K562 (cell line): ENCODE measurements around the gene KRTAP4-5. TPM values are rescaled to one million over a fixed set of nuclear protein-coding genes. Genes with fewer than 3 reads are reported as not detected.
"Not testable (repeated sequence)": the region's sequence is repeated elsewhere in the genome, so short reads cannot be mapped to it uniquely, and the experiment has no call there.

Source experiments
- ATAC-seq: fragments of 200-7000 bp; cut with Tn5 transposase; 3 replicates; pipeline ENCODE4 v1.9.1; 2020; ENCODE audit warnings: moderate library complexity
- BruUV-seq: library from RNA; stranded (reverse); fragments of 400-500 nt; replicated peaks from 2 replicates; lab custom pipeline; 2021; lab: Mats Ljungman, UMichigan
- CTCF ChIA-PET: fragments of 300-600 bp; formaldehyde crosslinking; extraction: SDS; loops from one replicate; lab custom pipeline; 2021; ENCODE audit warnings: low intra/inter-chr PET ratio; lab: Yijun Ruan, JAX
- POLR2A ChIA-PET: fragments of 300-600, 350-650 bp; sonication (Branson Sonifier 250); formaldehyde crosslinking; extraction: SDS; loops from one replicate; lab custom pipeline; 2021; ENCODE audit warnings: antibody characterized with exemption, inconsistent platforms; lab: Yijun Ruan, JAX
- DNase-seq, 4 experiments: peaks; one replicate each; pipeline versions ENCODE4 v3.0.0 to v3.0.0-alpha.2; 2011 to 2018; ENCODE audit warnings: low spot score in 3 of 4, mixed read lengths in 3 of 4; ENCODE audit errors: extremely low read depth in 1 of 4
- FAIRE-seq: peaks from 2 replicates; lab custom pipeline; 2011; peaks lifted over from hg19 to GRCh38; lab: Jason Lieb, UNC
- H2AFZ ChIP-seq: 2 replicates; pipeline ENCODE4 v1.6.0; 2011; ENCODE audit warnings: low read depth, low read length, control low read depth, inconsistent platforms
- H3K27ac ChIP-seq: fragments of 200-600 bp; 3 replicates; pipeline ENCODE4 v1.8.0; 2011; ENCODE audit warnings: low read depth, mild to moderate bottlenecking, control low read depth, inconsistent platforms, low read length, moderate library complexity, mixed read lengths; ENCODE audit errors: extremely low read depth
- H3K27me3 ChIP-seq, 2 experiments: fragments of 300-600 bp in 1 of 2; 2 replicates in 1 of 2; 3 replicates in 1 of 2; pipeline versions ENCODE4 v1.6.0 to v1.8.0; 2011; ENCODE audit warnings: inconsistent platforms in 2 of 2, low read length in 2 of 2, mild to moderate bottlenecking in 1 of 2, mixed read lengths in 1 of 2, moderate library complexity in 1 of 2; ENCODE audit not compliant: control insufficient read depth in 2 of 2, insufficient read depth in 2 of 2
- H3K36me3 ChIP-seq: fragments of 300-600 bp; 3 replicates; pipeline ENCODE4 v1.8.0; 2011; ENCODE audit warnings: mild to moderate bottlenecking, low read length, inconsistent platforms; ENCODE audit not compliant: control insufficient read depth, insufficient read depth
- H3K4me1 ChIP-seq, 2 experiments: fragments of 200-600 bp in 1 of 2; replicated peaks in 1 of 2; 2 replicates in 1 of 2; 3 replicates in 1 of 2; pipeline versions ENCODE4 v1.5.1 to v1.8.0; 2011; ENCODE audit warnings: inconsistent platforms in 2 of 2, low read length in 2 of 2, mild to moderate bottlenecking in 1 of 2, mixed read lengths in 1 of 2, moderate library complexity in 1 of 2; ENCODE audit not compliant: control insufficient read depth in 2 of 2, insufficient read depth in 2 of 2
- H3K4me2 ChIP-seq: 2 replicates; pipeline ENCODE4 v1.6.1; 2011; ENCODE audit warnings: low read length, control low read depth, inconsistent platforms, mixed read lengths; ENCODE audit not compliant: insufficient read depth
- H3K4me3 ChIP-seq: fragments of 200-600 bp; sonication (generic), shearing (Covaris generic); 2 replicates; pipeline ENCODE4 v1.5.1; 2016; ENCODE audit warnings: control low read depth, inconsistent platforms
- H3K79me2 ChIP-seq: fragments of 200-600 bp; 3 replicates; pipeline ENCODE4 v1.8.0; 2011; ENCODE audit warnings: low read length, inconsistent platforms; ENCODE audit not compliant: control insufficient read depth, insufficient read depth
- H3K9ac ChIP-seq, 2 experiments: 2 replicates each; pipeline versions ENCODE4 v1.6.0 to v1.6.1; 2011; ENCODE audit warnings: low read depth in 2 of 2, low read length in 2 of 2, control low read depth in 1 of 2, inconsistent platforms in 1 of 2, mild to moderate bottlenecking in 1 of 2, mixed read lengths in 1 of 2; ENCODE audit not compliant: insufficient read depth in 1 of 2
- H3K9me1 ChIP-seq: one replicate; pipeline ENCODE4 v1.6.0; 2011; ENCODE audit warnings: inconsistent platforms, mild to moderate bottlenecking, low read length, moderate library complexity; ENCODE audit not compliant: control insufficient read depth, insufficient read depth
- H3K9me3 ChIP-seq: replicated peaks from 2 replicates; pipeline ENCODE4 v1.5.1; 2011; ENCODE audit warnings: low read depth, low read length, inconsistent platforms; ENCODE audit not compliant: control insufficient read depth, insufficient read depth
- H4K20me1 ChIP-seq: replicated peaks from 2 replicates; pipeline ENCODE4 v1.6.1; 2011; ENCODE audit warnings: low read length, inconsistent platforms, mixed read lengths; ENCODE audit not compliant: control insufficient read depth, insufficient read depth
- YY1 ChIP-seq, 3 experiments: IDR thresholded peaks; 2 replicates each; pipeline ENCODE4 v1.6.1; 2011; ENCODE audit warnings: low read length in 2 of 3, mild to moderate bottlenecking in 2 of 3, moderate library complexity in 2 of 3, borderline replicate concordance in 1 of 3, control low read depth in 1 of 3, low read depth in 1 of 3; ENCODE audit not compliant: insufficient read depth in 3 of 3, insufficient replicate concordance in 2 of 3, control insufficient read depth in 1 of 3, insufficient read length in 1 of 3; ENCODE audit errors: extremely low read depth in 1 of 3
- ZNF316 ChIP-seq: fragments of 450-650 bp; IDR thresholded peaks from 2 replicates; pipeline ENCODE4 v1.6.1; 2016
- WGBS: fragments of 100-300 bp; shearing (Covaris generic); methylation state at CpG from one replicate; pipeline ENCODE4 v1.1.6; 2016; ENCODE audit warnings: low coverage, mixed read lengths; ENCODE audit not compliant: insufficient coverage; ENCODE audit errors: missing lambda C conversion rate; 5-methylcytosine and 5-hydroxymethylcytosine counted together
- in situ Hi-C: fragments of 300-500 bp; cut with MboI; formaldehyde crosslinking; loops from 4 replicates; pipeline ENCODE4 v1.15.0; 2018; ENCODE audit warnings: inconsistent platforms, mixed read lengths
- intact Hi-C: fragments of 100-400 bp; cut with micrococcal nuclease; formaldehyde crosslinking; loops from 2 replicates; pipeline ENCODE4 v1.14.2; 2022
- polyA plus RNA-seq, 8 experiments: library from polyadenylated mRNA; depleted of rRNA in 4 of 8; stranded (reverse) in 5 of 8; unstranded in 3 of 8; fragments of >200 nt; fragmentation: Nextera tagmentation in 2 of 8; fragmentation: Illumina TruSeq in 1 of 8; extraction: Ambion mirVana in 2 of 8; extraction: Trizol in 1 of 8; gene quantifications; 2 replicates each; pipeline versions ENCODE4 v1.2.1 to v1.2.3, GENCODE V29; 2011 to 2014; ENCODE audit warnings: inconsistent platforms in 1 of 8, missing spikeins in 1 of 8
- total RNA-seq, 7 experiments: library from RNA; depleted of rRNA in 6 of 7; stranded (reverse); fragments of >200 nt in 6 of 7; fragmentation: Illumina TruSeq in 2 of 7; extraction: Trizol in 2 of 7; gene quantifications; 2 replicates each; pipeline versions ENCODE4 v1.2.1 to v1.2.3, GENCODE V29; 2011 to 2021; ENCODE audit warnings: low replicate concordance in 1 of 7

KRTAP4-5 gene
- total and polyA plus RNA-seq, 9 of the 15 experiments (the other 6 are each of a cell fraction or from before 2014, with no cell fraction given), result not detected

- no peak overlapping the region for H2AFZ ChIP-seq
- intact Hi-C loops, result no loop called here
- DNase-seq (no peak), ATAC-seq (no peak), FAIRE-seq (no peak)
- TF ChIP-seq ZNF316 (peak; percentile 59), YY1 (IDR thresholded peaks at IDR 0.05; ENCODE audit: borderline replicate concordance in 1 of 3, control insufficient read depth in 1 of 3, extremely low read depth in 1 of 3, insufficient read depth in 3 of 3, insufficient read length in 1 of 3, insufficient replicate concordance in 2 of 3, low read depth in 1 of 3, low read length in 2 of 3) (no peak)
- H3K4me3 ChIP-seq, result no peak overlapping the region
- no peaks in the 10 kb centered on the region for H3K79me2 ChIP-seq
- ChIA-PET CTCF (no interaction called here), POLR2A (interaction anchor here (0.6 to 1.1 kb wide), 3 partner anchors 29 to 170 kb away, joined by 3 to 4 read pairs (median 3); partner anchors contain the start of gene KRTAP4-6)
- no peaks in the 10 kb centered on the region for H3K27me3 ChIP-seq
- in situ Hi-C loops, result no loop called here
- WGBS, result 0% methylated on average over 2 of the region's 2 CpGs
- no peaks in the 10 kb centered on the region for H3K36me3 ChIP-seq
- no peak overlapping the region for H3K9ac ChIP-seq
- H4K20me1 ChIP-seq, result no peaks in the 10 kb centered on the region
- H3K4me2 ChIP-seq, result no peak overlapping the region
- no peaks in the 10 kb centered on the region for H3K9me3 ChIP-seq
- no peaks in the 10 kb centered on the region for H3K9me1 ChIP-seq
- BruUV-seq, result no TSS peak
- H3K27ac ChIP-seq, result no peak overlapping the region
- H3K4me1 ChIP-seq, result no peaks in the 10 kb centered on the region
Observed at GRCh38 chr17:41111151-41111885, 38.3 kb downstream of the KRTAP4-5 start.

- H3K4me1 ChIP-seq, H2AFZ ChIP-seq, in situ Hi-C loops, H3K4me2 ChIP-seq, FAIRE-seq, H3K36me3 ChIP-seq, ATAC-seq, CTCF ChIA-PET, H3K79me2 ChIP-seq, intact Hi-C loops, H3K27me3 ChIP-seq, H3K4me3 ChIP-seq, H3K9ac ChIP-seq, H3K9me3 ChIP-seq, BruUV-seq, H3K27ac ChIP-seq, H4K20me1 ChIP-seq, POLR2A ChIA-PET, DNase-seq, H3K9me1 ChIP-seq: not testable (repeated sequence)
- WGBS, result 0% methylated on average over 1 of the region's 1 CpG
Observed at GRCh38 chr17:41108728-41109386, 40.8 kb downstream of the KRTAP4-5 start.
